HuH-7.5 (cell line): Measurements from ENCODE around the gene C1orf21.

Experiments
- DNase-seq: peaks from one replicate; pipeline ENCODE4 v3.0.0; 2011; ENCODE audit warnings: low spot score

The C1orf21 gene

DNA sequence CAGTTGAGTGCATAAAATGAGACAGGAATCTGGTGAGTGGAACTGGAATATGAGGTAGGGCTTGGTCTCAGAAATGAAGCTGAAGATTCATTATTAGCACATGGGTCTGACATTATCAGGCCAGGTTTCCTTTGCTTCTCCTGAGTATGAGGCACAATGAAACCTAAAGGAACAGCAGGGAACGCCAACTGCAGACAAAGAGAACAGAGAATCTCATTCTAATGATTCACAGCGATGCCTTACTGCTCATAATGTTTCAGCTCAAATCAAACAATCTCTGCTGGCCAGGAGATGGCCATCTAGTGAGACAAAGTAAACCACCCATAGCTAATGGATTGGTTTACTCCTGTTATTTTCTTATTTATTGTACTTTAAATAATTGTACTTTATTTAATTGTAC lies 133.5 kb downstream of the C1orf21 start:
- DNase-seq: no peak

DNA sequence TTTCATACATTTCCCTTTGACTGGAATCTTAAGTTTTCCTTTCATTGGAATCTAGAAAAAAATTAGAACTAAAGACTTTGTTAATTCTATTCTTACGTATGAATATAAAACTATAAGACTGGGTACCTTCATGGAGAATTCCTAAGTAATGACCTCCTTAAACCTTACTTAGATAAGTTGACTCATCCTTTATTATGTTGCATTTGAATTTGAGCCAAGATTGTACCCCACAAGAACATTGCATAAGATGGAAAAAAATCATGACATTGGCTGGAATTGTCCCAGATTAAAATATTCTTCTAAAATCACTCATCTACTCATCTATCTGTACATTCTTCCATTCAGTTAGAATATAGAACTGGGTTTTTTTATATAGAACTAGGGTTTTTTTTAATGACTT lies 137.4 kb downstream of the C1orf21 start:
- no peak for DNase-seq

DNA sequence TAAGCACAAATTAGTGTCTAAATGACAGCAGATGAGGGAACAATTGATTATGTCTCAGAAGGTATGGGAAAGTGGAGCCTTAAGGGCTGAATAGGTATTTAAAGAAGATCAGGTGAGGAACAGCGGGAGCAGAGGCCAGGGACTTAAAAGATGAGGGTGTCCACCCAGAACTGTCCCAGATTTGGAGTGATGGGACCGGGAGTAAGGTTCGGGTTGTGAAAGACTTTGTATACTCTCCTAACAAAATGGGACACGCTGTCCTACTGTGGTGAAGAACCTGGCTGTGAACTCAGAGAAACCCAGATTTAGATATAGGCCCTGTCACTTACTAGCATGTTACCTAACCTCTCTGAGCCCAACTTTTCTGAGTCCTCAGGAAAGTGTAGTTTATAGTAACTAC lies 140.6 kb downstream of the C1orf21 start:
- DNase-seq: no peak

DNA sequence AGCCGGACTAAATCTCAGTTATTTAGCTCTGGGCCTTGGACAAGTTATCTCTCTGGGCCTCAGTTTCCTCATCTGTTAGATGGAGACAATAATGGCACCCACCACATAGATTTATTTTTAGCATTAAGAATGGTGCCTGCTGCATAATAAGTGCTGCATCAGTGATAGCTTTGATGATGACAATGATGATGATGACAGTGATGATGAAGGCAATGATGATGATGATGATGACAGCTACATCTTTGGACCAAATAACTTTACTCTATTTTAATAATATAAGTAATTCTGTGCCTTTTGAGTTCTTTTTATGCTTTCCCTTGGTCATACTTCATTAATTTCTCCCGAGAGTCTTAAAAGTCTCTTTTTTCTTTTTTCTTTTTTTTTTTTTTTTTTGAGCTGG lies 143.4 kb downstream of the C1orf21 start:
- no peak for DNase-seq

DNA sequence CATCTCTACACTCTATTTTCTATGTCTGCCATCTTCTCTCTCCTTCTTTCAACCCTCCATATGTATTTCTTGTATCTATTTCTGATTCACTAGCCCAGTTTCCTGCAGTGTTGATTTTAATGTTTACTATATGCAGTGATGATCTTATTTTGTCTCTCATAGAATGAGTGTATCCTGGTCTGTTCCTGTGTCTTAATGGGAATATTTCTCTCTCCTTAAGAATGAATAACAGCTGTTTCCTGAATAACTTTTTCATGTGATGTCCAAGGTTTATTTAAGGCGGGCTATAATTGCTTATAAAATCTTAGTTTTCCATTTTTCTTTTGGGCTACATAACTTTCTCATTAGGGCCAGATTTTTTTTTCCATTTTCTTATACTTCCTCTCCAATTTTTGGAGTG lies 144.5 kb downstream of the C1orf21 start:
- DNase-seq: no peak

DNA sequence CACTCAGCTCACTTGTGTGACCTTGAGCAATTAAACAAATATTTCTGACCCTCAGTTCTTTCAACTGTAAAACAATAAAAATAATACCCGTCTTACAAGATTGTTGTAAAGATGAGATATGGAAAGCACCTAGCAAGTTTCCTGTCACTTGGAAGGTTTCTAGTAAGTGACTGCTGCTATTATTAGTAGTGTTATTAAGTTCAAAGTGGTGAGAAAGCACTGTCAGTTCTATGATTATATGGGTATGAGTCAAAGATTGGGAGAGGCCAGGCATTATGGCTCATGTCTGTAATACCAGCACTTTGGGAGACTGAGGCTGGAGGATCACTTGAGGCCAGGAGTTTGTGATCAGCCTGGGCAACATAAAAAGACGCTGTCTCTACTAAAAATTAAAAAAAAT lies 145.4 kb downstream of the C1orf21 start:
- DNase-seq: no peak

DNA sequence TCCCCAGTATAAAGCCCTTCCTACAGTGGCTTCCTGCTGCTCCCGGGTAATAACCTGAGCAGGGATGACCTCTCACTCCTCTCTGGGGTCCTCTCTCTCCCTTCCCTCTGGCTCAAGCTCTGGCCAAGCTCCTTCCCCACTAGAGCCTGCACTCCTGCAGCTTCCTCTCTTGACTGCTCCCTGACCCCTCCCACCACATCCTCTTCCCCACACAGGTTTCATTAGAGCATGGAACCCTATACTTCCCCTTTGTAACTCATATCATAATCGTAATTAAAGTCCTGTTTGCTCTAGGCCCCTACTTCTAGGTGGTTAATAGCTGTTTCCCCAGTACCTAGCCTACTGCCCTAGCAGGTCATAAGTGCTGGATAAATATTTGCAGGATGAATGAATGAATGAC lies 146.2 kb downstream of the C1orf21 start:
- DNase-seq: no peak

DNA sequence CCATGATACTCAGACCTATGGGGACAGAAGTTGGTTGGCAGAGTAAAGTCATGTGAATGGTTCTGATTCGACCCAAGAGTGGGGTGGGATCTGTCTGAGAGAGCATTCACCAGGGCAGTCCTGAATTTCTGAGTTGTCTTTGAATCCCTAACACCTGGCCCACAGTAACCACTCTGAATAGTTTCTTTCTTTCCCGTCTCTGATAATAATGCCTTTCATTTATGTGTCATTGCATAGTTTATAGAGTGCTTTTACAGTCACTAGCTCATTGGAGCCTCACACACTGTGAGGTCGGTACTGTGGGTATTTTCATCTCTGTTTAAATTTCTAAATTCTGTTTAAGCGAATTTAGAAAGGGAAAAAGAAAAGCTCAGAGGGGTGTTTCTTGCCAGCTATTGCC lies 147.1 kb downstream of the C1orf21 start:
- no peak for DNase-seq

DNA sequence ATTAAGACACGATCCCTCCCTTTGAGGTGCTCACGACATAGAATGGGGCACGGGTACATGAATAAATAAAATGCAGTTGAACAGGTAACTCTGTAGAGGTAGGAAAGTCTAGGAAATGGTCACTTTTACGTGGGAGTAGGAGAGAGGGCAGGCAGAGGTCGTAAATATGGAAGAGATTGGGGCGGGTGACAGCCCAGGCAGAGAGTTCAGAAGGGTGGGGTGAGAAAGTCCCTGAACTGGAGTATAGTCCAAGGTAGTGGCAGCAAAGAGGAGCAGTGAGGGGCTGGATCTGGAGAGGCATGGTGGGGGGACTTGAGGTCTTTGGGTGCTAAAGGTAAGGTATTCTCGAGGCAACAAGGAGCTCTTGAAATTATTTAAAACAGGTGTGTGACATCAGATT lies 147.9 kb downstream of the C1orf21 start:
- no peak for DNase-seq

DNA sequence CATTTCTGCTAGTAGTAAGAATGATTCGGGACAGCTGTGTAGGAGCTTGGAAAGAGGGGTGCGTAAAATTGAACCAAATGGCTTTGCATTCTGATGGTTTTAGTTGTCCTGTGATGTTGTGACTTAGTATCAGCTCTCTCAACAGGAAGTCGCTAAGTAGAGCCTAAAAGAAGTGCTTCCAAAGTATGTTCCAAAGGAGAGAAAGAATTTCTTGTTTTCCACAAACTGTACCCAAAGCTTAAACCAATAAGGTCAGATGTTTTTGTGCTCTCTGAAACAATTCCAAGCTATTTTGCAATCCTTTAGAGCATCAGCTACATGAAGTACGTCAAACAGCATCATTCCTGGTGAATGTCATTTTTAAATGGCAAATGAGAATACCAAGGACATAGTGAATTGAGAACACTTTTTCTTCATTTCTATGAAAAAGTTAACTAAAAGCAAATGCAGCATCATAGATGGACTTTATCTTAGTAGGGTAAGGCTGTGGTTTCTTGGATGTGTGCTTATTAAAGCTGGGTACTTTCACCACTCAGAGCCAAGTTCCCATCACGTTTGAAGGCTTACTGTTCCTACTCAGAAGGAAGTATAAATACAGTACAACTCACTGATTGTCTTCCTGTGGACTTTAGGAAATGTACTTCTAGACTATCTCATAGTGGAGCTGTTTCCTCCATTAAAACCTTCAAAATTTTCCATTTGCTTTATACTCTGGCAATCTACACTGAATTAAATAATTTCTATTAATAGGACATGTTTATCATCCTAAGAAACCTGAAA lies 148.6 kb downstream of the C1orf21 start:
- DNase-seq: no peak

DNA sequence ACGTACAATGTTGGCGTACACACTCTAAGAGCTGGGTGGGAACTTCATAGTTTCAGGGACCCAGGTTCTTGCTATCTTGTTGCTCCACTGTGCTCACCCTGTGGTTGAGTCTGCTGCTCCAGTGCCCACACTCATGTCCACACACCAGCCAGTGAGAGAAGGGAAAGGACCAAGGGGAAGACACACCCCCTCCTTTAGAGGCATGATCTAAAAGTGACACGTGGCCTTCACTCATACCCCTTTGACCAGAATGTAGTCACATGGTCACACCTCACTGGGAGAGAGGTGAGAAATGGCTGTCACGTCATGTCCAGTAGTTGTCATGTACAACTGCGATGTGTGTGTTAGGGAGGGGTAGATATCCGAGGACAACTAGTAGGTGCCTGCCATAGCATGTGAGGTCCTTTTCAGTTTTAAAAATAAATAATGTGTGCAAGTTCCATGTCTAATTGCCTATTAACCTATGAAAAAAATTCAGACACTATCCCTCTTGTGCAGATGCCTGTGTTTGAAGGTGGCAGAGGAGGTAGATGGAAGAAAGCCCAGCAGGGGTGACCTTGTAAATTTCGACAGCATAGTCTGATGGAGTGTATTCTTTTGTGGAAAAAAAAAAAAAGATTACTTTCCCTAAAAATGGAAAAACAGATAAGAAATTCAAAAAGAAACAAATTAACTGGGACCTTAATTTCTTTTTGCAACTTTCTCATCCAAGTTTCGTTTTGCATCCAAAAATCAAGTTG lies 149.6 kb downstream of the C1orf21 start:
- DNase-seq: no peak

DNA sequence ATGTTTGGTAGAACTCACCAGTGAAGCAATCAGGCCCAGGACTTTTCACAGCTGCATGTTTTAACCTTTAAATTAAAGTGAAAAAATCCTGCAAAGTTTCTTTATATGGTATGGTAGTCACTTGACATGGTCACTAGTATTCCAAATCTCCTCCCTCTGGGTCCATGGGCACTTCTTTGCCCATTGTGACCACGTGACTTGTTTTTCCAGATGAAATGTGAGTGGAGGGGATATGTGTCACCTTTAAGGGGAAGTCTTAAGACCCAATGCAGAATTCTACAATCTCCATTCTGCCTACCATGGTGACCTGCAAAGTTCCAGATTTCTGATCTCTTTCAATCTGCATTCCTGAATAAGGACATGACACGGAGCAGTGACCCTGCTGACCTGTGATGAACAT lies 152.8 kb downstream of the C1orf21 start:
- DNase-seq: no peak

DNA sequence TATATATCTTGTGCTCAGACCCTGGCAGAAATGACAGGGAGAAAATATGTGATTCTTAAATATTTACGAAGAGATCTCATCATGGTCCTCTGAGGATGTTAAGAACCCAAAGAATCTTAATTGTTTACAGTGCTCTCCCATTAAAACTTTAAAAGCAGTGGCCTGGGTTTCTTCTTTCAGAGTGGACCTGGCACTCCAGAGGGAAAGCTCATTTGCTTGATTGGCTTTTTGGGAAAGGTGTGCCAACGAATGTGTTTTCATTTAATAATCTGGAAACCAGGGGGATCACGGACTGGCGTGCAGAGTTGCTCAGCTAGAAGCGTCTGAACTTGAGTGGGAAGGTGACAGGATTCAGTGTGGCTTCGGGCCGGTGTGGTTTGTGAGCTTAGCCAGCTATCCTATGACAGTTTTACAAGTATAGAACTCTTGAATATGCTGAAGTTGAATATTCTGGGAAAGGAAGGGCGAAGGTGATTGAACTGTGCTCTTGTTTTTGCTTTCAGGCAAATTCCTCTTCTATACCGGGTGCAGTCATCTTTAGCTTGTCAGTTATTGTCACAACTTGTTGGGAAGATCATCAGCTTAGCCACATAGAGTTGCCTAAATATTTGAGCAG lies 154.8 kb downstream of the C1orf21 start:
- no peak for DNase-seq

DNA sequence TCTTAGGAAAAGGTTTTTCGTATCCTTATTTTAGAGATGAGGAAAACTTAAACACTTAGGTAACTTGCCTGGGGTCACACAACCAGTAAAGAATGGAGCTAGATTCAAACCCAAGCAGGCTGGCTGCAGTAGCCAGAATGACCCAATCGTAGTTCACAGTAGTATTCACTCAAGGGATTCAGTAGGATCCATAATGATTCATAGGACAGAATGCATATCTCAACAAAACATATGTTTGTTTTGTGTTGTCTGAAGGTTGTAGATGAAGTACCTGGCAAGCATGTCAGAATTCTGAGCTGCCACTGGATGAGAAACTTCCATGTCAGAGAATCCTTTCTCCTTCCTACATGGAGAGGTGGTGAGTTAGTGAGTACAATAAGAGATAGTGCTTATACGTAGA lies 155.5 kb downstream of the C1orf21 start:
- DNase-seq: no peak

DNA sequence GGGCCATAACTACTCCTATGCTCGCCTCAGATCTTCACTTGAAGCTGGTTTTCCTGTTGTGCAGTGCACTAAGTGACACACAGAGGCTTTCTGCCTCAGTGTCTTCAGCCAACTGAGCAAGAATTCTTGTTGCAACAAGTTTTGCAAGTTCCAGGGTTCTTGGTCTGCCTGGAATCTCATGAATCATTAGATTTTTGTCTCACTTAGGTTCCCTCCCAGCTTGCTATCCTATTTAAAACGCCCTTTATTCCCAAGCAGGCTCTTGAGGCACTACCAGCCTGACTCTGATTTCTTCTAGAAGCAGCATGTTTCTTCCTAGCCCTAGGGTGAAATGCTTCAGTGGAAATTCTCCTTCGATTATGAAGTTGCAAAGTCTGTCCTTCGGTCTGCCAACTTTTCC lies 158.8 kb downstream of the C1orf21 start:
- no peak for DNase-seq

DNA sequence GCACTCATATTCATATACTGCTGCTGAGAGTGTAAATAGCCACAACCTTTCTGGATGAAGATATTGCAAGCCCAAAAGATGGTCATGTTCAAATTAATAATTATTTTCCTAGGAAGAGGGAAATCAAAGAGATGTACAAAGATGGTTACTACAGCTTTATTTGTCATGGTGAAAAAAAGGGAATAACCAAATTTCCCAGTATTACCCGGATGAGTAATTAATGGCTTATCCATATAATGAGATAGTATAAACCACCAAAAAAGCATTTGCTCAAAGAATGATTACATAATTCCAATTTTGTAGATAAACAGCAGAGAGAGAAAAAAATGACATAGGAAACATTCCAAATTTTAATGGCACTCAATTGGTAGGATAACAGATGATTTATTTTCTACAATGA lies 165.6 kb downstream of the C1orf21 start:
- DNase-seq: no peak

DNA sequence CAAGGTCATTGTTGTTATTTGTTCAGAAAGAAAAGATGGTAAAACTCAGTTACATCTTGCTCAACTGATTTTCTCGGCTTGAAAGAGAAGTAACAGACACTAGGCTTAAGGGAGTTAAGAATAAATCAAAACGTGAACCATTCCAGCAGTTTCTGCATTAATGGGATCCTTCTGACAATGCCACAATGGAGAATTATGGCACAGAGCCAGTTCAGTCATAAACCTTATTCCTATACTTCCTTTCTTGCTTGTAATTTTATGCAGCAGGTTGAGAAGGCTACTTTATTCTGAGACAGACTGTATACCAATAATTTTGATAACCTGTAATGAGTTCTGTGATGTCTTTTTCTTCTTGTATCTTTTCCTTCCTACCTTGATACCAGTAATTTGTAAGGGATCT lies 167.0 kb downstream of the C1orf21 start:
- DNase-seq: no peak

DNA sequence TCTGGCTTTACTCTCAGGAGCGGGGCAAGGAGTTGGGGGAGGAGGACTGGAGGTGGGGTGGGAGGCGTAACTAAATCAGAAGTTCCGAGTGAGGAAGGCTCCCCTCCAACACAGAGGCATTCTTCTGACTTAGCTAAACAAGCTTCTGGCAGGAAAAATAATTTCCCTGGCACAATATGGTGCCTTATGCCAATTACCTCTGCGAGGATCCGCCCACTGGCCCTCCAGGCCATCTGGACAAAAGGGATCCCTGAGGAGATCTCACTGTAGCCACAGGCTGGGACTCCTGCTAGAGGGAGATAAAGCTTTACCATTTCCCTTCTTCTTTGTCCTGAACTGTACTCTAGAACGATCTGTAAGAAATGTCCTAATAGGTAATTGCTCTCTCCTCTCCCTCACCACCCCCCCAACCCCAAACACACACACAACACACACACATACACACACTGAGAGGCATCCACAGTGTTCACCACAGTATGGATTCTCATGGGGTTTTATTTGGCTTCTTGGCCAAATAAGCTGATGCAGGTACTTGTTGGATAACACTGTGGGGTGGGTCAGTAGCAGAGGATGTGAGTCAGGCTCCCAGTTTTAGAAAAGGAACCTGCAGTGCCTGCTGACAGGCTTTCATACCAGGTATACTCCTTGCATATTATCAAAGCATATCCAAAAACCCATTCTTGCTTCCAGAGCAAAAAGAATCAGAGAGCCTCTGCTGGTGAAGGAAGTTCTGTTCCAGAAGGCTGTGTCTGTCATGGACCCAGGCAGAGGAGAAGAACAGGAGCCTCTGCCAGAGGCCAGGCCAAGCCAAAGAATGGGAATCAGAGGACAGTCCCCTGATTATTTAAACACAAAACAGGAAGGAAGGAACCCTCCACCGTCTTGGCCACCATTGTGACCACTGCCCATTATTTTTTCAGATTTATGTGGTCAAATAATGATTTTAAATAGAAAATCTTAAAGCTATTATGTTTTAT lies 169.1 kb downstream of the C1orf21 start:
- DNase-seq: no peak

DNA sequence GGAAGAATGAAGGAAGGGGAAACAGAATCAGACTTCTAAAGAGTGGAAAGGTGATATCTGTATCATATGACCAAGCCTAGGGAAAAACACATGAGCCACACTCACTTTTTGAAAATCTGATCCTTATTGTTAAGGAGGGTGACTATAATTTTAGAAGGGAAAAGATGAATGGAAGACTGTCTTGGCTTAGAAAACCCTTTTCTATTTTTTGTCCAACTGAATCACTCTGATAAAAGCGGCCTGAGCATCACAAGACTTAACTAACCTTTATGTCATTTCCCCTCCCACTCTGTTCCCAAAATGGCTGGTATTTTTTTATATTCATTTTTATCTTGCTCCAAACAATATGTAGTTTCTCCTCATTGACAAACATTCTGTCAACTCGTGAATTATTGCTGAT lies 169.8 kb downstream of the C1orf21 start:
- DNase-seq: no peak

DNA sequence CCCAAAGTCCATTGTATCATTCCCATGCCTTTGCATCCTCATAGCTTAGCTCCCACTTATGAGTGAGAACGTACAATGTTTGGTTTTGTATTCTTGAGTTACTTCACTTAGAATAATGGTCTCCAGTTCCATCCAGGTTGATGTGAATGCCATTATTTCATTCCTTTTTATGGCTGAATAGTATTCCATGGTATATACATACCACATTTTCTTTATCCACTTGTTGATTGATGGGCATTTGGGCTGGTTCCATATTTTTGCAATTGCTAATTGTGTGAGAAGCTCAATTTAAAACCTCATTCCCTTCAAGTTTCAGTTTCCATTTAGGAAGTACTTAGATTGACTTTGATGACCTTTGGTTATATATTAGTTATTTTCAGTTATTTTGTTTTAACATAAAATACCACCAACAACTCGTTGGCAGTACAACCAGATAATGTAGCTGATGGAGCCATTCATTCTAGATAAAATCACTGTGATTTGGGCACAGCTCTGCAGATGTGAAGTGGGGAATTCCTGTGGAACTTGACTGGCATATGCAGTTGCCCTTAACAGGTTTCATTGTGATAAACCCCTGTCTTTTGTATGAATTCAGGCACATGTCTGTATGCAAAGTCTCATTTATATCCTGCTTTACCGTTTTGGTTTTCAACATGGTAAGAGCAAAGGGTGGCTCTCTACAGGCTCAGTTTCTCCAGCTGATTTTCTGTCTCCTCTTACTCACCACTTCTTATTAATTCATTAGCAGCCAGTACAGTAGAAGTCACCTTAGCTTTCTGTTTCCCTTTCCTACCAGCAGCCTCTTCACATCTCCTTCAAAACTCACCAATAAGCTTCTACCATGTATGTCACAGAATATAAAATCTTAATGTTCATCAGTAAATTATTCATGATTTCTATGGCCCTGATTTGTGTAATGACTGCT lies 170.9 kb downstream of the C1orf21 start:
- DNase-seq: no peak

DNA sequence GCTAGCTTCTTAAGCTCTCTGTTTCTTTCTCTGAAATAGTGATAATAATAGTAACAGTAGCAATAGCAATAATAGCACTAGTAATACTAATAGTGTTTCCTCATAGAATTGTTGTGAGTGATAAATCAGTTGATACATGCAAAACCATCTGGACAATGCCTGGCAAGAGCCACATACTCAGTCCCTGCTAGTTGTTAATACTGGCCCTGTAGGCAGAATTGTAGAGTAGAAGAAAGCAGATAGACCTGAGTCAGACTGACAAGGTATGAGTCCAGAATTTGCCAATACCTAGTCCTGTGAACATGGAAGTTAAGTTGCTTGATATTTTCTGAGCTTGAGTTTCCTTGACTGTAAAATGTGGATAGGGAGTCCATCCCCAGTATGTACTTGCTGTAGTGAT lies 171.9 kb downstream of the C1orf21 start:
- no peak for DNase-seq
